Pancreas (tissue), 10 donors: ENCODE results near the gene NCK2. TPM values are rescaled to one million over a fixed set of nuclear protein-coding genes. Genes with fewer than 3 reads are reported as not detected.

Source experiments
- ATAC-seq, 4 donors: fragments of 200-7000 bp; cut with Tn5 transposase; one replicate each; pipeline versions ENCODE4 v1.8.0 to v1.9.1; 2020; ENCODE audit warnings: mild to moderate bottlenecking in 4 of 4, moderate library complexity in 4 of 4
- DNase-seq, 6 donors: peaks; one replicate each; pipeline ENCODE4 v3.0.0-alpha.2; 2020
- FAIRE-seq: peaks from 2 replicates; lab custom pipeline; 2012; peaks lifted over from hg19 to GRCh38; lab: Jason Lieb, UNC
- H3K27ac ChIP-seq, 4 donors: fragments of 200-600 bp; sonication (generic); 1 replicate in 3 of 4; 2 replicates in 1 of 4; pipeline versions ENCODE4 v1.5.0 to v1.8.0; 2020
- H3K27me3 ChIP-seq, 4 donors: fragments of 200-600 bp; one replicate each; pipeline ENCODE4 v1.8.0; 2021
- H3K36me3 ChIP-seq, 3 donors: fragments of 200-600 bp; sonication (generic) in 1 of 3; one replicate each; pipeline versions ENCODE4 v1.5.0 to v1.8.0; 2020 to 2021
- H3K4me1 ChIP-seq, 3 donors: fragments of 200-600 bp; one replicate each; pipeline ENCODE4 v1.8.0; 2021
- H3K4me3 ChIP-seq, 4 donors: fragments of 200-600 bp; sonication (generic) in 2 of 4; one replicate each; pipeline versions ENCODE4 v1.5.0 to v1.8.0; 2020 to 2021
- H3K9me3 ChIP-seq, 4 donors: fragments of 200-600 bp; one replicate each; pipeline ENCODE4 v1.8.0; 2021
- CTCF ChIP-seq, 4 donors: fragments of 200-600 bp; sonication (generic) in 3 of 4; IDR thresholded peaks; one replicate each; pipeline versions ENCODE4 v1.5.0 to v1.8.0; 2021; ENCODE audit warnings: antibody characterized with exemption in 4 of 4
- WGBS, 2 donors: extraction: QIAGEN DNeasy Blood & Tissue Kit; methylation state at CpG; one replicate each; pipeline ENCODE4 v1.1.7; 2013; 5-methylcytosine and 5-hydroxymethylcytosine counted together
- intact Hi-C, 3 donors: fragments of 100-400 bp; cut with DNase I; formaldehyde crosslinking; loops; one replicate each; pipeline versions ENCODE4 v1.11.1 to v1.14.2; 2022
- polyA plus RNA-seq, 2 donors: library from polyadenylated mRNA; stranded (reverse); fragments of 200-250 nt; gene quantifications; one replicate each; pipeline ENCODE4 v1.2.3, GENCODE V29; 2013
- total RNA-seq, 6 donors: library from RNA; stranded (reverse); fragmentation: NEBNext Ultra II Directional in 4 of 6; extraction: Animal tissue kit (Norgen Biotek cat#: 25700) in 4 of 6; gene quantifications; one replicate each; pipeline versions ENCODE4 v1.2.1 to v1.2.4, GENCODE V29; 2021 to 2023
- donor health status: healthy with polysubstance abuse.
- donor health status: DM: no; HTN: no; CAD: no; lungs with moderate emphysema.
- donor health status: DM: no; HTN: no; CAD: no.
- donor health status: control.
- donor health status: control.
- donor health status: Bipolar disorder and iron deficiency.
- donor health status: DM: yes; HTN: yes; CAD: no.
- donor health status: DM: no; HTN: no; CAD: no.
- donor health status: DM: no; HTN: no; CAD: no.
- donor health status: DM: yes; HTN: yes; CAD: no.

The NCK2 gene
- total and polyA plus RNA-seq, 8 donors = 28.4 to 57.6 (median 31.2) TPM

- H3K9me3 ChIP-seq = no peaks in the 10 kb centered on the region
- no peaks in the 10 kb centered on the region for H3K27me3 ChIP-seq
- FAIRE-seq (no peak), ATAC-seq (no peak), DNase-seq (no peak)
- intact Hi-C loops = no loop called here
- 73 to 87% methylated on average over 8 of the region's 8 CpGs for WGBS, 2 donors
- H3K4me3 ChIP-seq = no peak overlapping the region
- no peak overlapping the region for H3K27ac ChIP-seq
- H3K36me3 ChIP-seq = no peaks in the 10 kb centered on the region
- no peak for TF ChIP-seq CTCF (IDR thresholded peaks at IDR 0.05)
- peaks cover 0 to 8% (median 0%) of the 10 kb centered on the region in 3 donors for H3K4me1 ChIP-seq
Observed at GRCh38 chr2:105739426-105739825, 5.3 kb upstream of the NCK2 start.

- DNase-seq (no peak), ATAC-seq (no peak), FAIRE-seq (no peak)
- Histone ChIP-seq H3K27me3 (no peaks in the 10 kb centered on the region), H3K9me3 (no peaks in the 10 kb centered on the region), H3K4me3 (no peak overlapping the region), H3K4me1 (peaks cover 0 to 8% (median 0%) of the 10 kb centered on the region in 3 donors), H3K36me3 (no peaks in the 10 kb centered on the region), H3K27ac (no peak overlapping the region)
- TF ChIP-seq CTCF (IDR thresholded peaks at IDR 0.05) = no peak
- 89 to 91% methylated on average over 7 of the region's 7 CpGs for WGBS, 2 donors
- intact Hi-C loops = loop anchor here in 1 of 3 donors (10.0 kb wide), 1 partner anchor 145 kb away; no protein-coding TSS in a partner anchor
Observed at GRCh38 chr2:105739944-105740530, 4.7 kb upstream of the NCK2 start.

- Histone ChIP-seq H3K9me3 (no peaks in the 10 kb centered on the region), H3K4me3 (no peak overlapping the region), H3K27me3 (no peaks in the 10 kb centered on the region), H3K36me3 (no peaks in the 10 kb centered on the region), H3K27ac (no peak overlapping the region), H3K4me1 (peaks cover 0 to 8% (median 0%) of the 10 kb centered on the region in 3 donors)
- ATAC-seq (no peak), DNase-seq (no peak), FAIRE-seq (no peak)
- intact Hi-C loops = loop anchor here in 1 of 3 donors (10.0 kb wide), 1 partner anchor 146 kb away; no protein-coding TSS in a partner anchor
- no peak for TF ChIP-seq CTCF (IDR thresholded peaks at IDR 0.05)
- 80 to 86% methylated on average over 3 of the region's 3 CpGs for WGBS, 2 donors
Observed at GRCh38 chr2:105741174-105741573, 3.5 kb upstream of the NCK2 start.

GRCh38 chr2:105741617-105742016 lies 3.1 kb upstream of the NCK2 start:
- no peak for TF ChIP-seq CTCF (IDR thresholded peaks at IDR 0.05)
- DNase-seq (no peak), ATAC-seq (no peak), FAIRE-seq (no peak)
- Histone ChIP-seq H3K27me3 (no peaks in the 10 kb centered on the region), H3K27ac (no peak overlapping the region), H3K9me3 (no peaks in the 10 kb centered on the region), H3K4me1 (peaks cover 0 to 10% (median 3%) of the 10 kb centered on the region in 3 donors), H3K4me3 (no peak overlapping the region), H3K36me3 (no peaks in the 10 kb centered on the region)
- intact Hi-C loops = loop anchor here in 1 of 3 donors (10.0 kb wide), 1 partner anchor 147 kb away; no protein-coding TSS in a partner anchor
- 94 to 98% methylated on average over 4 of the region's 4 CpGs for WGBS, 2 donors
